GF-D8 (cell line): ENCODE results near the gene APMAP.
A peak's percentile ranks its signal among the peaks of the same experiment; 100 is the strongest.

Experiments
- DNase-seq: peaks from one replicate; lab custom pipeline; 2025; lab: John Stamatoyannopoulos, UW

Gene APMAP

GRCh38 chr20:24987873-24988835 lies 4.4 kb downstream of the APMAP start:
- DNase-seq: no peak

GRCh38 chr20:24987244-24987643 lies 5.3 kb downstream of the APMAP start:
- peak; percentile 44 for DNase-seq

DNA sequence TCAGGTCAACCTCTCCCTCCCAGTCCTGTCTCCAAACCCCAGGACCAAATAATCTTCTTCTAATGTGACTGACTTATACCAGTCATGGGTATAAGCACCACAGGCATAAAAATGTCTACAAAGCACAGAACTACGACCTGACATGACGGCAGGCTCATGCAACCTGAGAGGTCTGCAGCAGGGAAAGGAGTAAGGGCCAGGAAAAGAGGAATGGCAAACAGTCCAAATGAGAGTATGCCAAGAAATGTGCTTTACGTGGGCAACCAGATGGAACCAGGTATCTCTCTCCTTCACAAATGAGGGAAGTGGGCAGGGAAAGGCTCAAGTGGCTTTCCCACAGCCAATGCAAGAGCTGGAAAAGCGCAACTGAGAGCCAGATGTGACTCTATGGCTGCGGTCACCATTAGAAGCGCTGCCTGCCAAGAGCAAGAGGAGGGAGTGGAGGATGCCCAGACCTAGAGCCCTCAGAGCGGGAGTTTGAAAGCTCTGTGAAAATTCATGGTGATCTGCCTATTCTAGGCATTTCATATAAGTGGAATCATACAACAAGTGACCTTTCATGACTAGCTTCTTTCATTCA lies 6.0 kb downstream of the APMAP start:
- no peak for DNase-seq

DNA sequence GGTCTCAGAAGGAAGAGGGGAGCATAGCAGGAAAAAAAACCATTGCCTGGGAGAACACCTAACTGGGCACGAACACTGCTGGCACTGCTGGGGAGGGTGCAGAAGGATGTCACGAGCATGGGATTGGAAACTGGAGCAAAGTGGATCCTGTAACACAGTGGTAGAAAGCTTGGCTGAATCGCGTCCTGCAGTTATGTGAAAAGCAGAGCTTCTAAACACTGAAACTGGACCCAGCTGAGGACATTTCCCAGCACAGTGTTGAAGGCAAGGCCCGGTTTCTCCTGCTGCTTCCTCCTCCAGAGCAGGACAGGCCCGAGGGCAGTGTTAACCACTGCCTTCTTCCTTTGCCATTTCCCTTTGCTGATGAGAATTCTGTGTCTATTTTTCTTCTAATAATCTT lies 6.7 kb downstream of the APMAP start:
- no peak for DNase-seq

DNA sequence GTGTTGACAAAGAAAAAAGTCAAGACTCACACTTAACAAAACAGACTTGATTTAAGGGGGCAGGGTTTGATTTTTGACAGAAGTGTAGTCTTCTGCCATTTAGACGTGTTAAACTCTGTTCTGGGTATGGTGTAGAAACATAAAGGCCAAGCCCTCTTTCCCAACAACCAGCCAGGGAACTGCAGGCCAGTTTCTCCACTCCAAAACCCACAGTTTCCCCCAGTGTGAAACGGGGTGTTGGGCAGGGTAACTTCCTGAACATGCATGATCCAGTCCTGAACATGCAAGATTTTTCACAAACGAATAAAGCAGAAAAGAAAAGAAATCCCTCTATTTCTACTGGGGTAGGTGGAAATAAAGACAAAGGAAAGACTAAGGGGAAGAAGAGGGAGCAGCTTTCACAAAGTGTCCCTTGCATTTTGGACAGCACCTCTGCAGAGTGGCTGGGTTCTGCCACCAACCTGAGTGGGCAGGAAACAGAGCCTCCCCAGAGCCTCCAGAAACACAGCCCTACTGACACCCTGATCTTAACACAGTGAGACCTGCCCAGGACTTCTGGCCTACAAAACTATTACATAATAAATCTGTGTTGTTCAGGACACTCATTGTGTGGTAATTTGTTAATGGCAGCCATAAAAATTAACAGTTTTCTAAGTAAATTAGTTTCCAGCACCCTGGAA lies 7.5 kb downstream of the APMAP start:
- DNase-seq: peak; percentile 63

GRCh38 chr20:24983896-24984295 lies 8.7 kb downstream of the APMAP start:
- DNase-seq: no peak

GRCh38 chr20:24981790-24982189 lies 10.8 kb downstream of the APMAP start:
- DNase-seq: no peak

GRCh38 chr20:24981282-24981681 lies 11.3 kb downstream of the APMAP start:
- no peak for DNase-seq

DNA sequence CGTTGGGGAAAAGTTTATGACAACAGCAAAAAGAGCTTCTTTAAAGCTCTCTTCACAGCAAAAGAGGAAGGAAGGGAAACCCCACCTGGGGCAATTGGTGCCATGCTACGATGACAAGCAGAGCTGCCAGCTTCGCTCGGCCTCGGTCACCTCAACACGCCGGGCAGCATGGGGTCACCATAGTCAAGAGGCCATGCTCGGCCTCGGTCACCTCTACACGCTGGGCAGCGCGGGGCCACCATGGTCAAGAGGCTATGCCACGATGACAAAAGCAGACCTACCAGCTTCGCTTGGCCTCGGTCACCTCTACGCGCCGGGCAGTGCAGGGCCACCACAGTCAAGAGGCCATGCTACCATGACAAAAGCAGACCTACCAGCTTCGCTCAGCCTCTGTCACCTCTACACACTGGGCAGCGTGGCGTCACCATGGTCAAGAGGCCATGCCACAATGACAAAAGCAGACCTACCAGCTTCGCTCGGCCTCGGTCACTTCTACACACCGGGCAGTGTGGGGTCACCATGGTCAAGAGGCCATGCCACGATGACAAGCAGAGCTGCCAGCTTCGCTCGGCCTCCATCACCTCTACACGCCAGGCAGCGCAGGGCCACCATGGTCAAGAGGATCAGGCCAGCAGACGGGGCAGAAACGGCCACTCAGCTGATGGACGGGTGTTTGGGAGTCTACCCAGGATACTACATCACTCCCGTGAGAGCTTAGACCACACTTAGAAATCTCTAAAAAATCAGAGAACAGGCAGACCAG lies 12.1 kb downstream of the APMAP start:
- no peak for DNase-seq

DNA sequence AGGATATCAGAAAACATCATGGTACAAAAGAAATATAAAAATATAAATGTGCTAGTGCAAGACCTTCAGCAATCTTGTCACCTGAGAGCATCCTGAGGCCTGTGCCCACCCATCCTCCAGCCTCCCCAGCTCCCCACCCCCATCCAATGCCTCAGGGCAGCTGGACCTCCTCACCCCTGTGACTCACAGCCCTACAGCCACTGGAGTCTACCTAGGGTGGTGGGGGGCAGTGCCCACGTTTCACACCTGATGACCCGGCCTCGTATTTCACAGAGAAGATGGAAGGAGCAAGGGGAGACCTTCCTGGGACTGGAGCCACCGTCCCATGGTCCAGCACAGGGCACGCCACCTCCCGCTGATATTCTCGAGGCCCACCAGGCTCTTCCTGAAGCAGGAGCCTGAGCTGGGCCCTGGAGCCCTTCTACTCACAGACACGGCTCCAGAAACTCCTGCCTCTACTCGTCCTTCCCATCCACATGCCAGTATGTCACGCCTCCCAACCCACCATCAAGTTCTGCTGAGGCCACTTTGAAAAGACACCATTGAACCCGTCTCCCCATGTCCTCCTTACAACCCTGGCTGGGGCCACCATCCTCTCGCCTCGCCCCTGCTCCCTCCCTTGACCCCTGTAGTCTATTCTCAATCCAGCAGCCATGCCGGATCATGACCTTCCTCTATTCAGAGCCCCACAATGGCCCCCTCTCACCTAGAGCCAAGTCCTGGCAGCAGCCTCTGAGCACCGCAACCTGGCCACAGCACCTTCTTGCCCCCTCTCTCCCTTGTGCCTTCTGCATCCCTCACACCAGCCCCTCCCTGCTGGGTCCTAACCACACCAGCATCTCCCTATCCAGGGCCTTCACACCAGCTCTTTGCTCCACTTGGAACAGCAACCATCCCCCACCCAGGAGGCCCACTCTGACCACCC lies 13.3 kb downstream of the APMAP start:
- no peak for DNase-seq

DNA sequence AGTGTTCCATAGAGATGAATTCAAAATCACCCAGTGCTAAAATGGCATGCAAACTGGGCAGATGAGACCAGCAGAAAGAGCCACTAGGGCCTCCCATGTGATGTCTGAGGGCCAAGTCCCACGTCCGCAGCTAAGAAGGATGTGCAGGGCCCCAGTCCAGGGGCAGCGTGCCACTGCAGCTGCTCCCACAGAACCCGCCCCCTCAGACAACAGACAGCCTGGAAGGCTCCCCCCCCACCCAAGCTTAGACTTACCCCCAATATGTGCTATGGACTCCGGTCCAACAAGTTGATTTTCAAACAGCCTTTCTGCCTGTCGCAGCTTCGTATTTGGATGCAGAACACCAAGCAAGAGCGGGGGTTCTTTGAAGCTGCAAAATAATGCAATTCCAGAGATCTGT lies 14.0 kb downstream of the APMAP start:
- DNase-seq: no peak

DNA sequence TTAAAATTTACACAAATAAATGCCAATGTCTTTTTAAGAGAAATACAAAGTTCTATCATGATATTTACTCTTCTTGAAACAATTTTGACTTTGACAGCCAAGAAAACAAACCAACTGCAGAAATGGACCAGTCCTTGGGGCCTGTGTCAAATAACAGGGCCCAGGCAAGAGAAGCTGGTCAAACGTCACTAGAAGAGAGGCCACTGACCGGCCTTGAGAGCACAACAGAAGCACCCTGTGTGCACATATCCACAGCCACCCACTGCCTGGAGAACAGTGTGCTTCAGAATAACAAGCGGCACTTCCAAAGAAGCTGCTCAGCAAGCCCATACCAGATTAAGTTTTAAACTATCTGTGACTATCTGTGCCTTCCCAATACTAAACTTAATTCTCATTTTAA lies 14.8 kb downstream of the APMAP start:
- DNase-seq: no peak

DNA sequence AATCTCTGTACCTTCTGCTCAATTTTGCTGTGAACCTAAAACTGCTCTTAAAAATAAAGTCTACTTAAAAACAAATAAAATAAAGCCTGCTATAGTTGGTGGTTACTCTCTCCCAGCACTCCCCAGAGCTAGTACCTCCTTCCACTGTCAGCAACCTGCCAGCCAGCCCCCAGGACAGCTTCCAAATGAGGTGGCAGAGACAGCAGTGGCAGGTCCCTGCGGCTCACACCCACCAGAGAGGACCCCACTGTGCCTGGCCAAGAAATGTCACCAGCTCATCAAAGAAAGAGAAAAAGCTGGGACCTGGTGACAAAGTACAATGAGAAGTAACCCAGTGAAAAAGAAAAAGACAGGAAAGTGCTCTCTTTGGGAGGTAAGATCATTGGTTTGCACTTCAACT lies 15.2 kb downstream of the APMAP start:
- no peak for DNase-seq

DNA sequence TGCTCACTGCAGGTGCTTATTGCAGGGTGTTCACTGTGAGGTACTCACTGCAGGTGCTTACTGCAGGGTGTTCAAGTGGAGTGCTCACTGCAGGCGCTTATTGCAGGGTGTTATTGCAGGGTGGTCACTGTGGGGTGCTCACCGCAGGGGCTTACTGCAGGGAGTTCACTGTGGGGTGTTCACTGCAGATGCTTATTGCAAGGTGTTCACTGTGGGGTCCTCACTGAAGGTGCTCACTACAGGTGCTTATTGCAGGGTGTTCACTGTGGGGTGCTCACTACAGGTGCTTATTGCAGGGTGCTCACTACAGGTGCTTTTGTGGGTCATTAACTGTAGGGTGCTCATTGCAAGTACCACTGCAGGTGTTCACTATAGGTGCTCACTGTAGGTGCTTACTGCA lies 20.2 kb downstream of the APMAP start:
- no peak for DNase-seq

DNA sequence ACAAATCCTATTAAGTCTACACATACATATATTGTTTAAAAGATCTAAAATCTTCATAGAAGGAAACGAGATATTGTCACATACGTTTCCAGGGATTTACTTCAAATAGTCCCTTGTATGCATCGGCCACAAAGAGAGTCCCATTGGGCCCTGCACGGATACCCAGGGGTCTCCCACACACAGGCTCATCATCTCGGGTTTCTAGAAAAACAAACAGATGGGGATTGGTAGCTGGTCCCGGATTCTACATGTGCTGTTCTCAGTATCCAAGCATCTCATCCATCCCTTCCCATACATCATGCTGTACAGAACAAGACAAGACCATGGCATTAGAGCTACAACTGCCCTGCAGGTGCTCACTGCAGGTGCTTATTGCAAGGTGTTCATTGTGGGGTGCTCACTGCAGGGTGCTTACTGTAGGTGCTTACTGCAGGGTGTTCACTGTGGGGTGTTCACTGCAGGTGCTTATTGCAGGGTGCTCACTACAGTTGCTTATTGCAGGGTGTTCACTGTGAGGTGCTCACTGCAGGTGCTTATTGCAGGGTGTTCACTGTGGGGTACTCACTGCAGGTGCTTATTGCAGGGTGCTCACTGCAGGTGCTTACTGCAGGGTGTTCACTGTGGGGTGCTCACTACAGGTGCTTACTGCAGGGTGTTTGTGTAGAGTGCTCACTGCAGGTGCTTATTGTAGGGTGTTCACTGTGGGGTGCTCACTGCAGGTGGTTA lies 21.0 kb downstream of the APMAP start:
- DNase-seq: no peak

DNA sequence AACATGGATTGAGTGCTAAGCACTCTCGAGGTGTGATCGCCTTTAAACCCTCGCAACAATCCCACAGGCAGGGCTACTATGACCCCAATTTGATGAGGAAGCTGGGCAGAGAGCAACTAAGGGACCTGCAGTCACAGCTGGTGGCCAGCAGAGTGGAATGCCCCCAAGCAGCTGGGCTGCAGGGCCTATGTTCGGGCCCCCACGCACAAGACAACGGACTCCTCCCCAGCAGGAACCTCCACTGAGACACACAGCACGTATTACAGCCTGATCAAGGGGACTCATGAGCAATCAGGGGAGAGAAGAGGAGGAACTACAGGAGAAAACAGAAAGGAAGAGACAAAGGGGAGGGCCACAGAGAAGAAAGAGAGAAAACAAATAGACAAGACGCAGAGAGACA lies 21.8 kb downstream of the APMAP start:
- no peak for DNase-seq

- DNase-seq: no peak
These were observed 22.5 kb downstream of the APMAP start for GRCh38 chr20:24970030-24970553.

- no peak for DNase-seq
These were observed 23.1 kb downstream of the APMAP start for GRCh38 chr20:24969186-24970029.

GRCh38 chr20:24968278-24968800 lies 24.2 kb downstream of the APMAP start:
- no peak for DNase-seq
